ENCODE results near the gene ADARB1. TPM values are rescaled to one million over a fixed set of nuclear protein-coding genes. Genes with fewer than 3 reads are reported as not detected.

The ADARB1 gene
- total and polyA plus RNA-seq, 9 of the 15 experiments (the other 6 are each of a cell fraction or from before 2014, with no cell fraction given), result 6.7 to 16.0 (median 8.3) TPM

DNA sequence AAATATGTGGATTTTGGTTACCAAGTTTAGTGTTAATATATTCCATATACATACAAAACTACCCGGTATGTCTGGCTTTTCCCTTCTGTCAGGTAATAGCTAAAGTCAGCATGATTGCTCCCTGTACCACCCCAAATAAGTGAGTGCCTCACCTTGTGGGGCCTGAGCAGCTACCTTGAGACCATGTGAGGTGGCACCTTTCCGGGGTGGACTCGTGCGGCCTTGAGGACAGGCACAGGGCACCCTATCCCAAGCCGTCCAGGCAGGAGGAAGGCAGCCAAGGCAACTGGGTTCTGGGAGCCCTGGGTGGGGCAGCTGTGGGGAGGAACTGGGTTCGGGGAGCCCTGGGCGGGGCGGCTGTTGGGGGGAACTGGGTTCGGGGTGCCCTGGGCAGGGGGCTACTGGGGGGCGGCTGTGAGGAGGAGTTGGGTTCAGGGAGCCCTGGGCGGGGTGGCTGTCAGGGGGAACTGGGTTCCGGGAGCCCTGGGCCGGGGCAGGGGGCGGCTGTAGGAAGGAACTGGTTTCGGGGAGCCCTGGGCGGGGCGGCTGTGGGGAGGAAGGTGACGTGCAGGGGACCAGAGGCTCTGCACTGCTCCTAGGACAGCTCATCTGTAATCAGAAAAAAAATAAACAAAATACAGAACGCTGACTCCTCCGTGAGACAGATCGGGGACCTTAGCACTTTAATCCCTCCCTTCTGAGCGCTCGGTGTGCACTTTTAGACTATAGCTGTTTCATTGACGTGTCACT lies 150.0 kb downstream of the ADARB1 start:
- Histone ChIP-seq H3K79me2 (ENCODE audit: control insufficient read depth, insufficient read depth, low read length) (no peaks in the 10 kb centered on the region), H3K9me3 (replicated peaks; ENCODE audit: control insufficient read depth, insufficient read depth, low read depth, low read length) (no peaks in the 10 kb centered on the region), H4K20me1 (replicated peaks; ENCODE audit: control insufficient read depth, insufficient read depth, low read length) (peaks cover 11% of the 10 kb centered on the region), H3K27ac (ENCODE audit: extremely low read depth, low read depth, low read length) (no peak overlapping the region), H2AFZ (ENCODE audit: low read depth, low read length) (no peak overlapping the region), H3K9me1 (ENCODE audit: control insufficient read depth, insufficient read depth, low read length) (no peaks in the 10 kb centered on the region), H3K4me1 (replicated peaks in 1 of 2; ENCODE audit: control insufficient read depth in 2 of 2, insufficient read depth in 2 of 2, low read length in 2 of 2) (peaks cover 0 to 10% of the 10 kb centered on the region in 2 experiments; a peak in 1 of 5 replicates), H3K36me3 (ENCODE audit: control insufficient read depth, insufficient read depth, low read length) (no peaks in the 10 kb centered on the region), H3K4me2 (ENCODE audit: insufficient read depth, low read length) (no peak overlapping the region), H3K9ac (ENCODE audit: insufficient read depth in 1 of 2, low read depth in 2 of 2, low read length in 2 of 2) (no peak overlapping the region), H3K4me3 (no peak overlapping the region), H3K27me3 (ENCODE audit: control insufficient read depth in 2 of 2, insufficient read depth in 2 of 2, low read length in 2 of 2) (peaks cover 41 to 50% of the 10 kb centered on the region in 2 experiments)
- ATAC-seq, result no peak
- DNase-seq (ENCODE audit: extremely low read depth in 1 of 4, low spot score in 3 of 4), result peak in 1 of 4 experiments; percentile 35
- intact Hi-C loops (cut with micrococcal nuclease), result no loop called here
- ChIA-PET CTCF (ENCODE audit: low intra/inter-chr PET ratio) (no interaction called here), POLR2A (interaction anchor here (1.1 kb wide), 1 partner anchor 17 kb away, joined by 3 read pairs; no protein-coding TSS in a partner anchor)
- peak; percentile 65 for FAIRE-seq
- no TSS peak for BruUV-seq (replicated peaks)
- 24% methylated on average over 16 of the region's 24 CpGs for WGBS (ENCODE audit: insufficient coverage, low coverage, missing lambda C conversion rate)
- in situ Hi-C loops (cut with MboI), result no loop called here
- TF ChIP-seq ZNF707 (CRISPR knock-in tag; conservative IDR thresholded peaks at IDR 0.05) (no peak), RAD21 (CRISPR knock-in tag; conservative IDR thresholded peaks at IDR 0.05 in 1 of 2, IDR thresholded peaks at IDR 0.05 in 1 of 2) (no peak), DMBX1 (CRISPR knock-in tag; IDR thresholded peaks at IDR 0.05; ENCODE audit: borderline replicate concordance) (no peak), ZNF76 (CRISPR knock-in tag; IDR thresholded peaks at IDR 0.05; ENCODE audit: borderline replicate concordance) (no peak), ZNF253 (CRISPR knock-in tag; conservative IDR thresholded peaks at IDR 0.05) (no peak)
- TF ChIP-seq, protein P1, sequence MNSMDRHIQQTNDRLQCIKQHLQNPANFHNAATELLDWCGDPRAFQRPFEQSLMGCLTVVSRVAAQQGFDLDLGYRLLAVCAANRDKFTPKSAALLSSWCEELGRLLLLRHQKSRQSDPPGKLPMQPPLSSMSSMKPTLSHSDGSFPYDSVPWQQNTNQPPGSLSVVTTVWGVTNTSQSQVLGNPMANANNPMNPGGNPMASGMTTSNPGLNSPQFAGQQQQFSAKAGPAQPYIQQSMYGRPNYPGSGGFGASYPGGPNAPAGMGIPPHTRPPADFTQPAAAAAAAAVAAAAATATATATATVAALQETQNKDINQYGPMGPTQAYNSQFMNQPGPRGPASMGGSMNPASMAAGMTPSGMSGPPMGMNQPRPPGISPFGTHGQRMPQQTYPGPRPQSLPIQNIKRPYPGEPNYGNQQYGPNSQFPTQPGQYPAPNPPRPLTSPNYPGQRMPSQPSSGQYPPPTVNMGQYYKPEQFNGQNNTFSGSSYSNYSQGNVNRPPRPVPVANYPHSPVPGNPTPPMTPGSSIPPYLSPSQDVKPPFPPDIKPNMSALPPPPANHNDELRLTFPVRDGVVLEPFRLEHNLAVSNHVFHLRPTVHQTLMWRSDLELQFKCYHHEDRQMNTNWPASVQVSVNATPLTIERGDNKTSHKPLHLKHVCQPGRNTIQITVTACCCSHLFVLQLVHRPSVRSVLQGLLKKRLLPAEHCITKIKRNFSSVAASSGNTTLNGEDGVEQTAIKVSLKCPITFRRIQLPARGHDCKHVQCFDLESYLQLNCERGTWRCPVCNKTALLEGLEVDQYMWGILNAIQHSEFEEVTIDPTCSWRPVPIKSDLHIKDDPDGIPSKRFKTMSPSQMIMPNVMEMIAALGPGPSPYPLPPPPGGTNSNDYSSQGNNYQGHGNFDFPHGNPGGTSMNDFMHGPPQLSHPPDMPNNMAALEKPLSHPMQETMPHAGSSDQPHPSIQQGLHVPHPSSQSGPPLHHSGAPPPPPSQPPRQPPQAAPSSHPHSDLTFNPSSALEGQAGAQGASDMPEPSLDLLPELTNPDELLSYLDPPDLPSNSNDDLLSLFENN (IDR thresholded peaks at IDR 0.05; ENCODE audit: low read depth in 2 of 2, low read length in 2 of 2), result no peak
- TF ChIP-seq, protein P2, sequence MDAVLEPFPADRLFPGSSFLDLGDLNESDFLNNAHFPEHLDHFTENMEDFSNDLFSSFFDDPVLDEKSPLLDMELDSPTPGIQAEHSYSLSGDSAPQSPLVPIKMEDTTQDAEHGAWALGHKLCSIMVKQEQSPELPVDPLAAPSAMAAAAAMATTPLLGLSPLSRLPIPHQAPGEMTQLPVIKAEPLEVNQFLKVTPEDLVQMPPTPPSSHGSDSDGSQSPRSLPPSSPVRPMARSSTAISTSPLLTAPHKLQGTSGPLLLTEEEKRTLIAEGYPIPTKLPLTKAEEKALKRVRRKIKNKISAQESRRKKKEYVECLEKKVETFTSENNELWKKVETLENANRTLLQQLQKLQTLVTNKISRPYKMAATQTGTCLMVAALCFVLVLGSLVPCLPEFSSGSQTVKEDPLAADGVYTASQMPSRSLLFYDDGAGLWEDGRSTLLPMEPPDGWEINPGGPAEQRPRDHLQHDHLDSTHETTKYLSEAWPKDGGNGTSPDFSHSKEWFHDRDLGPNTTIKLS (IDR thresholded peaks at IDR 0.05; ENCODE audit: borderline replicate concordance, low read depth), result no peak
- TF ChIP-seq, protein P3, sequence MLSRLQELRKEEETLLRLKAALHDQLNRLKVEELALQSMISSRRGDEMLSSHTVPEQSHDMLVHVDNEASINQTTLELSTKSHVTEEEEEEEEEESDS (CRISPR knock-in tag; IDR thresholded peaks at IDR 0.05), result no peak
- TF ChIP-seq, protein P4, sequence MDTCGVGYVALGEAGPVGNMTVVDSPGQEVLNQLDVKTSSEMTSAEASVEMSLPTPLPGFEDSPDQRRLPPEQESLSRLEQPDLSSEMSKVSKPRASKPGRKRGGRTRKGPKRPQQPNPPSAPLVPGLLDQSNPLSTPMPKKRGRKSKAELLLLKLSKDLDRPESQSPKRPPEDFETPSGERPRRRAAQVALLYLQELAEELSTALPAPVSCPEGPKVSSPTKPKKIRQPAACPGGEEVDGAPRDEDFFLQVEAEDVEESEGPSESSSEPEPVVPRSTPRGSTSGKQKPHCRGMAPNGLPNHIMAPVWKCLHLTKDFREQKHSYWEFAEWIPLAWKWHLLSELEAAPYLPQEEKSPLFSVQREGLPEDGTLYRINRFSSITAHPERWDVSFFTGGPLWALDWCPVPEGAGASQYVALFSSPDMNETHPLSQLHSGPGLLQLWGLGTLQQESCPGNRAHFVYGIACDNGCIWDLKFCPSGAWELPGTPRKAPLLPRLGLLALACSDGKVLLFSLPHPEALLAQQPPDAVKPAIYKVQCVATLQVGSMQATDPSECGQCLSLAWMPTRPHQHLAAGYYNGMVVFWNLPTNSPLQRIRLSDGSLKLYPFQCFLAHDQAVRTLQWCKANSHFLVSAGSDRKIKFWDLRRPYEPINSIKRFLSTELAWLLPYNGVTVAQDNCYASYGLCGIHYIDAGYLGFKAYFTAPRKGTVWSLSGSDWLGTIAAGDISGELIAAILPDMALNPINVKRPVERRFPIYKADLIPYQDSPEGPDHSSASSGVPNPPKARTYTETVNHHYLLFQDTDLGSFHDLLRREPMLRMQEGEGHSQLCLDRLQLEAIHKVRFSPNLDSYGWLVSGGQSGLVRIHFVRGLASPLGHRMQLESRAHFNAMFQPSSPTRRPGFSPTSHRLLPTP (IDR thresholded peaks at IDR 0.05; ENCODE audit: borderline replicate concordance, extremely low read depth, insufficient read length), result no peak
- TF ChIP-seq, protein P5, sequence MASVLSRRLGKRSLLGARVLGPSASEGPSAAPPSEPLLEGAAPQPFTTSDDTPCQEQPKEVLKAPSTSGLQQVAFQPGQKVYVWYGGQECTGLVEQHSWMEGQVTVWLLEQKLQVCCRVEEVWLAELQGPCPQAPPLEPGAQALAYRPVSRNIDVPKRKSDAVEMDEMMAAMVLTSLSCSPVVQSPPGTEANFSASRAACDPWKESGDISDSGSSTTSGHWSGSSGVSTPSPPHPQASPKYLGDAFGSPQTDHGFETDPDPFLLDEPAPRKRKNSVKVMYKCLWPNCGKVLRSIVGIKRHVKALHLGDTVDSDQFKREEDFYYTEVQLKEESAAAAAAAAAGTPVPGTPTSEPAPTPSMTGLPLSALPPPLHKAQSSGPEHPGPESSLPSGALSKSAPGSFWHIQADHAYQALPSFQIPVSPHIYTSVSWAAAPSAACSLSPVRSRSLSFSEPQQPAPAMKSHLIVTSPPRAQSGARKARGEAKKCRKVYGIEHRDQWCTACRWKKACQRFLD (CRISPR knock-in tag; IDR thresholded peaks at IDR 0.05), result no peak

Measured in K562 (cell line).